Mucosa of descending colon (tissue), 3 donors: Measurements from ENCODE around the gene EBLN2. TPM values are rescaled to one million over a fixed set of nuclear protein-coding genes. Genes with fewer than 3 reads are reported as not detected.

Experiments
- ATAC-seq: fragments of 200-7000 bp; cut with Tn5 transposase; one replicate; pipeline ENCODE4 v1.9.1; 2020; ENCODE audit warnings: mild to moderate bottlenecking, moderate library complexity
- DNase-seq, 3 donors: peaks; one replicate each; pipeline ENCODE4 v3.0.0-alpha.2; 2020
- H3K36me3 ChIP-seq: fragments of 200-600 bp; one replicate; pipeline ENCODE4 v1.8.0; 2021; ENCODE audit warnings: low read depth, mild to moderate bottlenecking
- H3K4me1 ChIP-seq: fragments of 200-600 bp; one replicate; pipeline ENCODE4 v1.8.0; 2021; ENCODE audit warnings: low read depth, mild to moderate bottlenecking
- H3K4me3 ChIP-seq: fragments of 200-600 bp; one replicate; pipeline ENCODE4 v1.8.0; 2021; ENCODE audit warnings: mild to moderate bottlenecking
- H3K9me3 ChIP-seq: fragments of 200-600 bp; one replicate; pipeline ENCODE4 v1.8.0; 2021; ENCODE audit warnings: mild to moderate bottlenecking
- CTCF ChIP-seq: fragments of 200-600 bp; IDR thresholded peaks from one replicate; pipeline ENCODE4 v1.8.0; 2022; ENCODE audit warnings: antibody characterized with exemption, mild to moderate bottlenecking
- intact Hi-C, 2 donors: fragments of 100-400 bp; cut with DNase I in 1 of 2; cut with micrococcal nuclease in 1 of 2; formaldehyde crosslinking; loops; one replicate each; pipeline versions ENCODE4 v1.11.0 to v1.11.1; 2022; cut with DNase I, micrococcal nuclease
- total RNA-seq, 3 donors: library from RNA; stranded (reverse); fragmentation: NEBNext Ultra II Directional in 2 of 3; extraction: Animal tissue kit (Norgen Biotek cat#: 25700) in 2 of 3; gene quantifications; one replicate each; pipeline versions ENCODE4 v1.2.1 to v1.2.4, GENCODE V29; 2021 to 2023
- donor health status: DM: no; HTN: no; CAD: no; lungs with moderate emphysema.
- donor health status: DM: no; HTN: no; CAD: no.
- donor health status: DM: no; HTN: yes; CAD: no.

The EBLN2 gene
- total RNA-seq, 3 donors from 2014 or later: 4.3 to 5.7 (median 4.8) TPM

GRCh38 chr3:73070675-73071575, 9.5 kb downstream of the EBLN2 start:
- DNase-seq (no peak), ATAC-seq (no peak)
- intact Hi-C loops: no loop called here
- no peak for TF ChIP-seq CTCF
- H3K4me1 ChIP-seq: no peaks in the 10 kb centered on the region
- H3K36me3 ChIP-seq: no peaks in the 10 kb centered on the region
- H3K9me3 ChIP-seq: no peaks in the 10 kb centered on the region
- H3K4me3 ChIP-seq: no peak overlapping the region

GRCh38 chr3:73071952-73072351, 10.5 kb downstream of the EBLN2 start:
- H3K9me3 ChIP-seq: no peaks in the 10 kb centered on the region
- intact Hi-C loops: no loop called here
- H3K4me1 ChIP-seq: no peaks in the 10 kb centered on the region
- H3K4me3 ChIP-seq: no peak overlapping the region
- no peak for TF ChIP-seq CTCF
- H3K36me3 ChIP-seq: no peaks in the 10 kb centered on the region
- DNase-seq (no peak), ATAC-seq (no peak)

- H3K4me3 ChIP-seq: no peak overlapping the region
- intact Hi-C loops: no loop called here
- DNase-seq (no peak), ATAC-seq (no peak)
- TF ChIP-seq CTCF: no peak
- no peaks in the 10 kb centered on the region for H3K4me1 ChIP-seq
- no peaks in the 10 kb centered on the region for H3K9me3 ChIP-seq
- no peaks in the 10 kb centered on the region for H3K36me3 ChIP-seq
These were observed 11.2 kb downstream of the EBLN2 start for GRCh38 chr3:73072634-73073033.

- intact Hi-C loops: no loop called here
- no peaks in the 10 kb centered on the region for H3K4me1 ChIP-seq
- ATAC-seq (no peak), DNase-seq (no peak)
- H3K9me3 ChIP-seq: no peaks in the 10 kb centered on the region
- H3K36me3 ChIP-seq: no peaks in the 10 kb centered on the region
- no peak overlapping the region for H3K4me3 ChIP-seq
- no peak for TF ChIP-seq CTCF
These were observed 11.7 kb downstream of the EBLN2 start for GRCh38 chr3:73073091-73073707.

- DNase-seq (no peak), ATAC-seq (no peak)
- TF ChIP-seq CTCF: no peak
- intact Hi-C loops: no loop called here
- Histone ChIP-seq H3K4me1 (no peaks in the 10 kb centered on the region), H3K36me3 (no peaks in the 10 kb centered on the region), H3K9me3 (no peaks in the 10 kb centered on the region), H3K4me3 (no peak overlapping the region)
These were observed 13.3 kb downstream of the EBLN2 start for GRCh38 chr3:73074781-73075180.
